H1 (cell line): ENCODE data around the gene HDAC11. TPM values are rescaled to one million over a fixed set of nuclear protein-coding genes. Genes with fewer than 3 reads are reported as not detected.

Source experiments
- CTCF ChIA-PET: fragments of 300-600 bp; sonication (Branson Sonifier 250); formaldehyde crosslinking; loops from one replicate; lab custom pipeline; 2021; ENCODE audit not compliant: partially characterized antibody; lab: Charles Lee
- POLR2A ChIA-PET: fragments of 300-600 bp; sonication (Branson Sonifier 250); formaldehyde crosslinking; loops from one replicate; lab custom pipeline; 2021; ENCODE audit warnings: inconsistent platforms; ENCODE audit not compliant: partially characterized antibody; lab: Charles Lee
- DNase-seq, 2 experiments: peaks; one replicate each; pipeline versions ENCODE4 v3.0.0 to v3.0.0-alpha.2; 2010 to 2022; ENCODE audit warnings: low spot score in 2 of 2, low read depth in 1 of 2, mixed read lengths in 1 of 2
- FAIRE-seq: peaks from 2 replicates; lab custom pipeline; 2011; peaks lifted over from hg19 to GRCh38; lab: Jason Lieb, UNC
- H2AFZ ChIP-seq: 2 replicates; pipeline ENCODE4 v1.8.1; 2012; ENCODE audit warnings: low read length, inconsistent platforms
- H2AK5ac ChIP-seq: 2 replicates; pipeline ENCODE4 v1.6.1; 2013; ENCODE audit warnings: low read depth, low read length
- H2BK120ac ChIP-seq: replicated peaks from 2 replicates; pipeline ENCODE3; 2013; ENCODE audit warnings: low read depth, low read length, inconsistent platforms
- H2BK12ac ChIP-seq: 2 replicates; pipeline ENCODE4 v1.6.1; 2013; ENCODE audit warnings: low read depth, low read length
- H2BK15ac ChIP-seq: 2 replicates; pipeline ENCODE4 v1.6.1; 2013; ENCODE audit warnings: low read length
- H2BK20ac ChIP-seq: 2 replicates; pipeline ENCODE4 v1.6.1; 2013; ENCODE audit warnings: low read length
- H2BK5ac ChIP-seq: 2 replicates; pipeline ENCODE4 v1.6.1; 2013; ENCODE audit warnings: low read depth, low read length
- H3K14ac ChIP-seq: 2 replicates; pipeline ENCODE4 v1.6.1; 2013; ENCODE audit warnings: inconsistent platforms; ENCODE audit not compliant: insufficient read length
- H3K18ac ChIP-seq: 2 replicates; pipeline ENCODE4 v1.6.1; 2013; ENCODE audit warnings: low read length; ENCODE audit errors: extremely low read depth
- H3K23ac ChIP-seq: 2 replicates; pipeline ENCODE4 v1.6.1; 2013; ENCODE audit warnings: inconsistent platforms; ENCODE audit not compliant: insufficient read length
- H3K23me2 ChIP-seq: 2 replicates; pipeline ENCODE4 v1.6.1; 2013; ENCODE audit warnings: low read depth, low read length
- H3K27ac ChIP-seq: 2 replicates; pipeline ENCODE4 v1.6.1; 2011; ENCODE audit warnings: low read depth, low read length, inconsistent platforms
- H3K27me3 ChIP-seq, 4 experiments: replicated peaks in 1 of 4; 1 replicate in 1 of 4; 2 replicates in 3 of 4; pipeline versions ENCODE4 v1.6.1 to v1.8.1; 2011 to 2013; ENCODE audit warnings: low read length in 3 of 4, mild to moderate bottlenecking in 3 of 4, inconsistent platforms in 2 of 4, mixed read lengths in 2 of 4, moderate library complexity in 1 of 4; ENCODE audit not compliant: control insufficient read depth in 3 of 4, insufficient read depth in 3 of 4; ENCODE audit errors: extremely low read depth in 1 of 4
- H3K36me3 ChIP-seq, 4 experiments: 2 replicates each; pipeline versions ENCODE4 v1.6.1 to v1.8.1; 2011 to 2013; ENCODE audit warnings: mild to moderate bottlenecking in 4 of 4, low read length in 3 of 4, moderate library complexity in 2 of 4, control low read depth in 1 of 4, inconsistent platforms in 1 of 4; ENCODE audit not compliant: insufficient read depth in 4 of 4, control insufficient read depth in 2 of 4
- H3K4ac ChIP-seq: replicated peaks from 2 replicates; pipeline ENCODE3; 2013; ENCODE audit warnings: low read length, low read depth, mixed read lengths, inconsistent platforms; ENCODE audit not compliant: insufficient read length
- H3K4me1 ChIP-seq, 4 experiments: replicated peaks in 1 of 4; 1 replicate in 1 of 4; 2 replicates in 3 of 4; pipeline versions ENCODE4 v1.6.1 to v1.8.1; 2011 to 2013; ENCODE audit warnings: low read length in 3 of 4, inconsistent platforms in 2 of 4, mixed read lengths in 1 of 4; ENCODE audit not compliant: insufficient read depth in 4 of 4, control insufficient read depth in 3 of 4
- H3K4me2 ChIP-seq, 2 experiments: 2 replicates each; pipeline versions ENCODE4 v1.6.1 to v1.8.1; 2011 to 2013; ENCODE audit warnings: low read depth in 2 of 2, low read length in 2 of 2, control low read depth in 1 of 2, inconsistent platforms in 1 of 2, mild to moderate bottlenecking in 1 of 2; ENCODE audit not compliant: insufficient read depth in 1 of 2
- H3K4me3 ChIP-seq, 4 experiments: fragments of 200-600, 300-600 bp in 1 of 4; sonication (generic), shearing (Covaris generic), sonication (Bioruptor Twin) in 1 of 4; 2 replicates each; pipeline versions ENCODE4 v1.5.1 to v1.8.1; 2011 to 2016; ENCODE audit warnings: low read length in 4 of 4, low read depth in 3 of 4, control low read depth in 2 of 4, inconsistent platforms in 2 of 4, mild to moderate bottlenecking in 2 of 4, mixed read lengths in 1 of 4, moderate library complexity in 1 of 4; ENCODE audit not compliant: insufficient read depth in 2 of 4; ENCODE audit errors: extremely low read depth in 1 of 4
- H3K56ac ChIP-seq: replicated peaks from 2 replicates; pipeline ENCODE3; 2013; ENCODE audit warnings: low read depth, mild to moderate bottlenecking, mixed read lengths, low read length, inconsistent platforms; ENCODE audit not compliant: insufficient read length
- H3K79me1 ChIP-seq: 2 replicates; pipeline ENCODE4 v1.6.1; 2013; ENCODE audit warnings: low read depth, low read length, control low read depth
- H3K79me2 ChIP-seq, 2 experiments: 2 replicates each; pipeline versions ENCODE4 v1.6.1 to v1.8.1; 2012 to 2013; ENCODE audit warnings: low read length in 2 of 2, mild to moderate bottlenecking in 2 of 2, inconsistent platforms in 1 of 2; ENCODE audit not compliant: insufficient read depth in 2 of 2, control insufficient read depth in 1 of 2
- H3K9ac ChIP-seq, 4 experiments: replicated peaks in 1 of 4; 1 replicate in 1 of 4; 2 replicates in 3 of 4; pipeline versions ENCODE4 v1.6.1 to v1.8.1; 2011 to 2013; ENCODE audit warnings: low read depth in 3 of 4, low read length in 3 of 4, control low read depth in 2 of 4, mild to moderate bottlenecking in 2 of 4, moderate library complexity in 2 of 4, inconsistent platforms in 1 of 4; ENCODE audit errors: extremely low read depth in 1 of 4
- H3K9me3 ChIP-seq, 2 experiments: 2 replicates each; pipeline versions ENCODE4 v1.6.1 to v1.8.1; 2012 to 2013; ENCODE audit warnings: mild to moderate bottlenecking in 2 of 2, moderate library complexity in 2 of 2, control low read depth in 1 of 2, inconsistent platforms in 1 of 2, low read depth in 1 of 2, low read length in 1 of 2, mixed read lengths in 1 of 2; ENCODE audit not compliant: insufficient read depth in 2 of 2
- H4K20me1 ChIP-seq, 2 experiments: replicated peaks in 1 of 2; 2 replicates each; pipeline versions ENCODE3 to v1.8.1; 2011 to 2013; ENCODE audit warnings: inconsistent platforms in 2 of 2, low read length in 2 of 2, mild to moderate bottlenecking in 1 of 2; ENCODE audit not compliant: insufficient read depth in 2 of 2, control insufficient read depth in 1 of 2
- H4K5ac ChIP-seq: 2 replicates; pipeline ENCODE4 v1.6.1; 2013; ENCODE audit warnings: low read length, low read depth, mixed read lengths, inconsistent platforms; ENCODE audit not compliant: insufficient read length
- H4K8ac ChIP-seq: 2 replicates; pipeline ENCODE4 v1.8.0; 2013; ENCODE audit warnings: mild to moderate bottlenecking, moderate library complexity, low read length, inconsistent platforms; ENCODE audit not compliant: insufficient read depth; ENCODE audit errors: extremely low read depth
- H4K91ac ChIP-seq: replicated peaks from 2 replicates; pipeline ENCODE3; 2013; ENCODE audit warnings: low read length, mixed read lengths, inconsistent platforms; ENCODE audit not compliant: insufficient read length
- ATF2 ChIP-seq: IDR thresholded peaks from 2 replicates; pipeline ENCODE4 v1.6.1; 2012; ENCODE audit warnings: low read length, inconsistent platforms
- BCL11A ChIP-seq, 2 experiments: IDR thresholded peaks; one replicate each; pipeline ENCODE4 v1.6.1; 2011; ENCODE audit warnings: low read depth in 2 of 2, low read length in 2 of 2, mild to moderate bottlenecking in 2 of 2
- CTCF ChIP-seq, 3 experiments: IDR thresholded peaks; 1 replicate in 2 of 3; 2 replicates in 1 of 3; pipeline versions ENCODE4 v1.5.1 to v1.6.1; 2011; ENCODE audit warnings: low read length in 3 of 3, mild to moderate bottlenecking in 3 of 3, inconsistent platforms in 2 of 3, low read depth in 1 of 3, moderate library complexity in 1 of 3; ENCODE audit not compliant: insufficient read depth in 1 of 3; ENCODE audit errors: control extremely low read depth in 1 of 3
- MAX ChIP-seq: IDR thresholded peaks from 2 replicates; pipeline ENCODE4 v1.6.1; 2012; ENCODE audit warnings: inconsistent platforms
- RAD21 ChIP-seq, 2 experiments: IDR thresholded peaks in 1 of 2; conservative IDR thresholded peaks in 1 of 2; 2 replicates each; pipeline ENCODE4 v1.6.1; 2011; ENCODE audit warnings: low read depth in 2 of 2, low read length in 2 of 2, improper control_type of control experiment in 1 of 2, inconsistent platforms in 1 of 2, mild to moderate bottlenecking in 1 of 2, moderate library complexity in 1 of 2
- TBP ChIP-seq: IDR thresholded peaks from 2 replicates; pipeline ENCODE4 v1.6.1; 2011; ENCODE audit warnings: low read depth, low read length, improper control_type of control experiment
- WGBS, 2 experiments: shearing (Covaris generic) in 1 of 2; methylation state at CpG; one replicate each; pipeline versions ENCODE4 v1.1.6 to v1.1.7; 2013 to 2015; ENCODE audit warnings: low lambda C conversion rate in 2 of 2, mixed read lengths in 2 of 2, inconsistent platforms in 1 of 2, low coverage in 1 of 2, missing lambda C conversion rate in 1 of 2; ENCODE audit not compliant: insufficient replicate concordance in 2 of 2, insufficient coverage in 1 of 2, insufficient read length in 1 of 2; ENCODE audit errors: extremely low coverage in 1 of 2, missing lambda C conversion rate in 1 of 2; 5-methylcytosine and 5-hydroxymethylcytosine counted together
- polyA plus RNA-seq, 7 experiments: library from polyadenylated mRNA; depleted of rRNA in 3 of 7; stranded (reverse) in 5 of 7; unstranded in 2 of 7; fragments of >200 nt in 5 of 7; fragments of 200-250 nt in 2 of 7; gene quantifications; 1 replicate in 5 of 7; 2 replicates in 1 of 7; 4 replicates in 1 of 7; pipeline versions ENCODE4 v1.2.1 to v1.2.3, GENCODE V29; 2011 to 2013; ENCODE audit warnings: missing spikeins in 2 of 7, mixed read lengths in 2 of 7
- total RNA-seq: library from RNA; stranded (reverse); fragmentation: NEBNext Ultra II Directional; extraction: Animal tissue kit (Norgen Biotek cat#: 25700); gene quantifications from 2 replicates; pipeline ENCODE4 v1.2.1, GENCODE V29; 2021

Gene HDAC11
- total and polyA plus RNA-seq, 2 of the 8 experiments (the other 6 are each of a cell fraction or from before 2014, with no cell fraction given), result 6.8 to 7.4 TPM

- Histone ChIP-seq H3K4ac (no peak overlapping the region), H4K91ac (no peak overlapping the region), H2BK5ac (no peak overlapping the region; the same call in 1 of the 2 replicates), H4K8ac (no peak overlapping the region; the same call in 1 of the 2 replicates), H3K14ac (no peak overlapping the region), H2BK15ac (peak overlapping the region; percentile 40; the same call in 1 of the 2 replicates), H3K4me2 (peak overlapping the region in 1 of 2 experiments; percentile 5; a peak in 1 of 4 replicates), H2BK12ac (peak overlapping the region; percentile 75; the same call in 1 of the 2 replicates), H3K18ac (peak overlapping the region; percentile 56; the same call in 1 of the 2 replicates), H4K5ac (no peak overlapping the region), H4K20me1 (no peaks in the 10 kb centered on the region), H3K4me1 (peaks cover 0 to 20% (median 12%) of the 10 kb centered on the region in 4 experiments; a peak in 6 of 7 replicates), H3K79me1 (no peaks in the 10 kb centered on the region), H2BK120ac (no peak overlapping the region), H3K23me2 (peaks cover 5% of the 10 kb centered on the region; the same call in 1 of the 2 replicates), H2BK20ac (peak overlapping the region; percentile 87; the same call in 1 of the 2 replicates), H2AK5ac (no peak overlapping the region), H3K56ac (no peak overlapping the region), H3K9ac (no peak overlapping the region), H3K36me3 (no peaks in the 10 kb centered on the region), H2AFZ (peak overlapping the region; percentile 90), H3K27ac (no peak overlapping the region), H3K27me3 (no peaks in the 10 kb centered on the region), H3K23ac (no peak overlapping the region), H3K9me3 (no peaks in the 10 kb centered on the region), H3K79me2 (no peaks in the 10 kb centered on the region), H3K4me3 (no peak overlapping the region)
- DNase-seq (peak in 1 of 2 experiments; percentile 46), FAIRE-seq (peak; percentile 85)
- ChIA-PET CTCF (interaction anchor here (0.6 to 51.2 kb wide), 27 partner anchors 11 to 364 kb away, joined by 3 to 856 read pairs (median 4); no protein-coding TSS in a partner anchor), POLR2A (interaction anchor here (0.9 to 1.1 kb wide), 2 partner anchors 8 to 11 kb away, joined by 3 read pairs; no protein-coding TSS in a partner anchor)
- WGBS, 2 experiments, result 64% methylated on average over 10 of the region's 11 CpGs; no CpG with 5 or more reads in 1 of the 2 experiments
- TF ChIP-seq BCL11A (IDR thresholded peaks at IDR 0.05; ENCODE audit: low read depth in 2 of 2, low read length in 2 of 2), result no peak
- peak; percentile 28 to 86 (median 78) for TF ChIP-seq CTCF (IDR thresholded peaks at IDR 0.05; ENCODE audit: control extremely low read depth in 1 of 3, insufficient read depth in 1 of 3, low read depth in 1 of 3, low read length in 3 of 3)
- TF ChIP-seq ATF2, result no peak
- TF ChIP-seq TBP, result peak; percentile 61; the same call in 1 of the 2 replicates
- TF ChIP-seq MAX, result 0 out of 2 replicates have a peak, but pooled peaks have one; percentile 37
- peak; percentile 38 to 52; a peak in 3 of 4 replicates for TF ChIP-seq RAD21 (IDR thresholded peaks at IDR 0.05 in 1 of 2, conservative IDR thresholded peaks at IDR 0.05 in 1 of 2; ENCODE audit: low read depth in 2 of 2, low read length in 2 of 2)
Measured at GRCh38 chr3:13528217-13528867, 48.2 kb downstream of the HDAC11 start.
